ENCODE results near the gene HMCES. TPM values are rescaled to one million over a fixed set of nuclear protein-coding genes. Genes with fewer than 3 reads are reported as not detected.
"Not testable (repeated sequence)": the region's sequence is repeated elsewhere in the genome, so short reads cannot be mapped to it uniquely, and the experiment has no call there.

Gene HMCES
- total and polyA plus RNA-seq, 2 donors = 33.2 to 59.4 TPM

DNA sequence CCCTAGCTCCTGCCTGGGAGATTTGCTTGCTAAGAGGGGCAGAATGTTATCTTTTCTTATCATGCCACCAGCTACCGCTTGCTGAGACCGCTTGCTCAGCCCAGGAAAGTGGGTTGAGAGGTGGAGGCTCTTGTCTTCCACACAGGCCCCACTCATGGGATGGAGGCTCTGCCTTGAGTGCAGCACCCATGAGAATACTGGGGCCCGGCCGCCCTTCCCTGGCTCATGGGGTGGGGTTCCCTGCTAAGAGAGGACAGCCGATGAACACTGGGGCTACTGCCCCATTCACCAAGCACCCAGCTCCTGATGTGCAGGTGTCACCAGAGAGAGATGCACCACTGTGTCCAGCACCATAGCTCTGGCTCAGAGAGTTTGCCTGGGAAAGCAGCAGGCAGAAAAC is 55.2 kb downstream of the HMCES start:
- Histone ChIP-seq H3K4me1 (ENCODE audit: control insufficient read depth in 2 of 2, insufficient read depth in 2 of 2, low read length in 2 of 2) (no peaks in the 10 kb centered on the region), H3K27ac (ENCODE audit: low read depth in 1 of 2, low read length in 1 of 2) (no peak overlapping the region), H3K36me3 (ENCODE audit: control insufficient read depth in 2 of 2, insufficient read depth in 2 of 2, low read length in 1 of 2) (no peaks in the 10 kb centered on the region), H3K4me3 (ENCODE audit: low read length in 2 of 2) (no peak overlapping the region), H3K27me3 (ENCODE audit: control insufficient read depth in 2 of 2, insufficient read depth in 1 of 2, low read length in 1 of 2) (no peaks in the 10 kb centered on the region), H3K9me3 (ENCODE audit: control insufficient read depth in 2 of 2, insufficient read depth in 1 of 2, low read length in 1 of 2) (no peaks in the 10 kb centered on the region)
- WGBS = 96% methylated on average over 5 of the region's 5 CpGs
- no peak for DNase-seq (ENCODE audit: low read depth in 6 of 9, low spot score in 9 of 9)

DNA sequence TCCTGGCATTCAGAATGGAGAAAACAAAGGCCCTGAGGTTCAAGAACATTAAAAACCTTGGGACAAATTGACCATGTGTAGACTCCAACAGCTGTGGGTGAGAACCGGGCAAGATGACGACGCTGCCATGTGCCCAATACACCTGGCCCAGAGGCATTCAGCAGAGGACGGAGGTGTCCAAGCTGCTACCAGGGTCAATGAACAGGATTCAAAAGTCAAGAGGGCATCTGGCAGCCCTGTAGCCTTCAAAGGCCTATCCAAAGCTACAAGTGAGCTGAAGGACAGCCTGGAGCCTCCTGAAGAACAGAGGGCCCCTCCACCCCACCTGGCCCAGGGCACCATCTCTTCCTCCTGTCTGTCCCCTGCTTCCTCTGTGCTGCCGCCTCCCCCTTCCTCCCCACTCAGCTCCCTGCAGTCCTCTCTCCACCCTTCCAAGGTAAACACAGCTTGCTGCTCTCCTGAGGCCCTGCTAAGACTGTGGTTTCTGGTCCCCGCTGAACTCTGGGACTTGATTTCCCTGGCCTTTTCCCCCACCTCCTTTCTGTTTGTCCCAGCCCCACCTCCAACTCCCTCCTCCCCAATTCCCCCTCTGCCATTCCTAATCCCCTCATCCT is 57.5 kb downstream of the HMCES start:
- Histone ChIP-seq H3K27ac (ENCODE audit: low read depth in 1 of 2, low read length in 1 of 2) (no peak overlapping the region), H3K4me3 (ENCODE audit: low read length in 2 of 2) (no peak overlapping the region), H3K4me1 (ENCODE audit: control insufficient read depth in 2 of 2, insufficient read depth in 2 of 2, low read length in 2 of 2) (no peaks in the 10 kb centered on the region), H3K27me3 (ENCODE audit: control insufficient read depth in 2 of 2, insufficient read depth in 1 of 2, low read length in 1 of 2) (no peaks in the 10 kb centered on the region), H3K9me3 (ENCODE audit: control insufficient read depth in 2 of 2, insufficient read depth in 1 of 2, low read length in 1 of 2) (no peaks in the 10 kb centered on the region), H3K36me3 (ENCODE audit: control insufficient read depth in 2 of 2, insufficient read depth in 2 of 2, low read length in 1 of 2) (no peaks in the 10 kb centered on the region)
- 75% methylated on average over 6 of the region's 6 CpGs for WGBS
- no peak for DNase-seq (ENCODE audit: low read depth in 6 of 9, low spot score in 9 of 9)

DNA sequence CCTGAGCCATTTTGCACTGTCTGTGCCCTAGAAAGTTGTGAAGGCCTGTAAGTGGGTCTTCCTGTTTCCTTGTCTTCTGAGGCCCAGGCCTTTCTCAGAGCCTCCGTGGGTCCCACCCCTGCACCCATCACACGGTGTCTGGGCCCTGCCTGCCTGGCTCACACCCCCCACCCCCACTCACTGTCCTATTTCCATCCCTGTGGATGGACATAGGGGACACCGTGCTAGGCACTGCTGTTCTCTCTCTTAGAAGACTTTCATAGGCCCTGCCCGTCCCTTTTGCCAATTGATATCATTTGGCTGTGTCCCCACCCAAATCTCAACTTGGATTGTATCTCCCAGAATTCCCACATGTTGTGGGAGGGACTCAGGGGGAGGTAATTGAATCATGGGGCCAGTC is 59.0 kb downstream of the HMCES start:
- H3K9me3 ChIP-seq (ENCODE audit: control insufficient read depth in 2 of 2, insufficient read depth in 1 of 2, low read length in 1 of 2); DNase-seq (ENCODE audit: low read depth in 6 of 9, low spot score in 9 of 9); H3K27me3 ChIP-seq (ENCODE audit: control insufficient read depth in 2 of 2, insufficient read depth in 1 of 2, low read length in 1 of 2); H3K4me1 ChIP-seq (ENCODE audit: control insufficient read depth in 2 of 2, insufficient read depth in 2 of 2, low read length in 2 of 2); H3K27ac ChIP-seq (ENCODE audit: low read depth in 1 of 2, low read length in 1 of 2); H3K36me3 ChIP-seq (ENCODE audit: control insufficient read depth in 2 of 2, insufficient read depth in 2 of 2, low read length in 1 of 2); H3K4me3 ChIP-seq (ENCODE audit: low read length in 2 of 2): not testable (repeated sequence)
- WGBS = 94% methylated on average over 4 of the region's 4 CpGs

DNA sequence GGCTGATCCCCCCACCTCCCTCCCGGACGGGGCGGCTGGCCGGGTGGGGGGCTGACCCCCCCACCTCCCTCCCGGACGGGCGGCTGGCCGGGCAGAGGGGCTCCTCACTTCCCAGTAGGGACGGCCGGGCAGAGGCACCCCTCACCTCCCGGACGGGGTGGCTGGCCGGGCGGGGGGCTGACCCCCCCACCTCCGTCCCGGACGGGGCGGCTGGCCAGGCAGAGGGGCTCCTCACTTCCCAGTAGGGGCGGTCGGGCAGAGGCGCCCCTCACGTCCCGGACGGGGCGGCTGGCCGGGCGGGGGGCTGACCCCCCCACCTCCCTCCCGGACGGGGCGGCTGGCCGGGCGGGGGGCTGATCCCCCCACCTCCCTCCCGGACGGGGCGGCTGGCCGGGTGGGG is 60.5 kb downstream of the HMCES start:
- H3K27me3 ChIP-seq (ENCODE audit: control insufficient read depth in 2 of 2, insufficient read depth in 1 of 2, low read length in 1 of 2) = peaks cover 0 to 13% of the 10 kb centered on the region in 2 donors
- H3K27ac ChIP-seq (ENCODE audit: low read depth in 1 of 2, low read length in 1 of 2); DNase-seq (ENCODE audit: low read depth in 6 of 9, low spot score in 9 of 9); H3K4me3 ChIP-seq (ENCODE audit: low read length in 2 of 2); H3K4me1 ChIP-seq (ENCODE audit: control insufficient read depth in 2 of 2, insufficient read depth in 2 of 2, low read length in 2 of 2); H3K36me3 ChIP-seq (ENCODE audit: control insufficient read depth in 2 of 2, insufficient read depth in 2 of 2, low read length in 1 of 2); H3K9me3 ChIP-seq (ENCODE audit: control insufficient read depth in 2 of 2, insufficient read depth in 1 of 2, low read length in 1 of 2): not testable (repeated sequence)
- WGBS = 97% methylated on average over 20 of the region's 36 CpGs

DNA sequence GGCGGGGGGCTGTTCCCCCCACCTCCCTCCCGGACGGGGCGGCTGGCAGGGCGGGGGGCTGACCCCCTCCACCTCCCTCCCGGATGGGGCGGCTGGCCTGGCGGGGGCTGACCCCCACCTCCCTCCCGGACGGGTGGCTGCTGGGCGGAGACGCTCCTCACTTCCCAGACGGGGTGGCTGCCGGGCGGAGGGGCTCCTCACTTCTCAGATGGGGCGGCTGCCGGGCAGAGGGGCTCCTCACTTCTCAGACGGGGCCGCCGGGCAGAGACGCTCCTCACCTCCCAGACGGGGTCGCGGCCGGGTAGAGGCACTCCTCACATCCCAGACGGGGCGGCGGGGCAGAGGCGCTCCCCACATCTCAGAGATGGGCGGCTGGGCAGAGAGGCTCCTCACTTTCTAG is 61.2 kb downstream of the HMCES start:
- H3K27ac ChIP-seq (ENCODE audit: low read depth in 1 of 2, low read length in 1 of 2); DNase-seq (ENCODE audit: low read depth in 6 of 9, low spot score in 9 of 9); H3K9me3 ChIP-seq (ENCODE audit: control insufficient read depth in 2 of 2, insufficient read depth in 1 of 2, low read length in 1 of 2); H3K4me3 ChIP-seq (ENCODE audit: low read length in 2 of 2); H3K4me1 ChIP-seq (ENCODE audit: control insufficient read depth in 2 of 2, insufficient read depth in 2 of 2, low read length in 2 of 2); H3K36me3 ChIP-seq (ENCODE audit: control insufficient read depth in 2 of 2, insufficient read depth in 2 of 2, low read length in 1 of 2): not testable (repeated sequence)
- WGBS = 97% methylated on average over 30 of the region's 30 CpGs
- peaks cover 0 to 19% of the 10 kb centered on the region in 2 donors for H3K27me3 ChIP-seq (ENCODE audit: control insufficient read depth in 2 of 2, insufficient read depth in 1 of 2, low read length in 1 of 2)

DNA sequence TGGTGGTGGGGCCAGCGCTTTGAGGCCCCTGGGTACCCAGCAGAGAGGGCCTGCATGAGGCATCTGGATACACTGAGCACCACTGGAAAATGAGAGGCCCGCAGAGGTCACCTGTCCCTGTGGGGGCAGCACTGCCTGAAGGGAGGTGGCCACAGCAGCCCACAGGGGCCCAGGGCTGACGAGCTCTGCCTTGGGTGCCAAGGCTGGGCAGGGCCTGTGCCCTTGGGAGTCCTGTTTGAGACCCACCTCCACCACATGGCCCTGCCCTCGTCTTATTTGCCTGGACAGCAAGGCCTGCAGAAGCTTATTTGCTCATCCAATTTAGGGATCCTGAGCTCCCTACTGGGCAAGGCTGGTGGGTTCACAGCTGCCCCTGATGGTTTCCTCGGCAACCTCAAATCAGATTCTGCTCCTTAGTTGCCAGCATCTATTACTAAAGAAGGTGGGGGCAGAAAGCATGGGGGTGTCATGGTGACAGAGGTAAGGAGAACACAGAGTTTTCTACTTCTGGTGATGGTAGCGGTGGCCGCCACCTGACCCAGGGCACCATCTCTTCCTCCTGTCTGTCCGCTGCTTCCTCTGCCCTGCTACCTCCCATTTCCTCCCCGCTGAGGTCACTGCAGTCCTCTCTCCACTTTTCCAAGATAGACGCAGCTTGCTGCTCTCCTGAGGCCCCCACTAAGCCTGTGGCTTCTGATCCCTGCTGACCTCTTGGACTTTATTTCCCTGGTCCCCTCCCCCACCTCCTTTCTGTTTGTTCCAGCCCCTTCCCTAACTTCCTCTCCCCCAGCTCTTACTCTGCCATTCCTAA is 62.9 kb downstream of the HMCES start:
- Histone ChIP-seq H3K4me1 (ENCODE audit: control insufficient read depth in 2 of 2, insufficient read depth in 2 of 2, low read length in 2 of 2) (peaks cover 0 to 7% of the 10 kb centered on the region in 2 donors), H3K36me3 (ENCODE audit: control insufficient read depth in 2 of 2, insufficient read depth in 2 of 2, low read length in 1 of 2) (no peaks in the 10 kb centered on the region), H3K27ac (ENCODE audit: low read depth in 1 of 2, low read length in 1 of 2) (no peak overlapping the region), H3K27me3 (ENCODE audit: control insufficient read depth in 2 of 2, insufficient read depth in 1 of 2, low read length in 1 of 2) (peaks cover 0 to 24% of the 10 kb centered on the region in 2 donors), H3K9me3 (ENCODE audit: control insufficient read depth in 2 of 2, insufficient read depth in 1 of 2, low read length in 1 of 2) (no peaks in the 10 kb centered on the region), H3K4me3 (ENCODE audit: low read length in 2 of 2) (no peak overlapping the region)
- WGBS = 96% methylated on average over 10 of the region's 10 CpGs
- no peak for DNase-seq (ENCODE audit: low read depth in 6 of 9, low spot score in 9 of 9)

DNA sequence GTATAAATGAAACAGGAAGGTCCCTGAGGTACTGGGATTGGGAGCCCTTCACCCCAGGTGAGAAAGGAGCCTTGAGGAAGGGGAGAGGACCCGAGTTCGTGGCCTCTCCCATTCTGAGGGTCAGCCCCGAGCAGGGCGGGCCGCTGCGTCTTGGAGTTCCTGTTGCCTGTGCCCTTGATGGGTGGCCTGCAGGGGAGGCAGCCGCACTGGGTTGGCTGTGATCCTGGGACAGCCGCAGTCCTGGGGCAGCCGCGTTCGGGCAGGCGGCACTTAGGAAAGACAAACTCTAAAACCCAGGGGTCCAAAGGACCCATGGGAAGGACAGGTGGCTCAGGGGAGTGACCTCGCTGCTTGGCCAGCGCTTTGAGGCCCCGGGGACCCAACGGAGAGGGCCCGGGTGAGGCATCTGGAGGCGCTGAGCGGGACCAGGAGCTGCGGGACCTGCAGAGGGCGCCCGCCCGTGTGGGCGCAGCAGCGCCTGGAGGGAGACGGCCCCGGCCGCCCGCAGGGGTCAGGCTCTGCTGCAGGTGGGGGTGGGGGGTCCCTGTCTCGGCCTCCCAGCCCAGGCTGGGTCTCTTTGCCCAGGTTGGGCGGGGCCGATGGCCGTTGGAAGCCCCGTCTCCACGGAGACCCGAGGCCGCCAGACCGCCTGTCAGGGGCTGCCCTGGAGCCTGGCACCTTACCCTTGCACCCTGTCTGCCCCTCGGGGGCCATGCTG is 65.1 kb downstream of the HMCES start:
- no peak overlapping the region for H3K27ac ChIP-seq (ENCODE audit: low read depth in 1 of 2, low read length in 1 of 2)
- H3K4me3 ChIP-seq (ENCODE audit: low read length in 2 of 2) = no peak overlapping the region
- H3K9me3 ChIP-seq (ENCODE audit: control insufficient read depth in 2 of 2, insufficient read depth in 1 of 2, low read length in 1 of 2) = no peaks in the 10 kb centered on the region
- peaks cover 0 to 24% of the 10 kb centered on the region in 2 donors for H3K27me3 ChIP-seq (ENCODE audit: control insufficient read depth in 2 of 2, insufficient read depth in 1 of 2, low read length in 1 of 2)
- DNase-seq (ENCODE audit: low read depth in 6 of 9, low spot score in 9 of 9) = peak in 4 of 9 donors; percentile 26 to 51 (median 44)
- H3K4me1 ChIP-seq (ENCODE audit: control insufficient read depth in 2 of 2, insufficient read depth in 2 of 2, low read length in 2 of 2) = peaks cover 3 to 18% of the 10 kb centered on the region in 2 donors
- 15% methylated on average over 39 of the region's 39 CpGs for WGBS
- no peaks in the 10 kb centered on the region for H3K36me3 ChIP-seq (ENCODE audit: control insufficient read depth in 2 of 2, insufficient read depth in 2 of 2, low read length in 1 of 2)

DNA sequence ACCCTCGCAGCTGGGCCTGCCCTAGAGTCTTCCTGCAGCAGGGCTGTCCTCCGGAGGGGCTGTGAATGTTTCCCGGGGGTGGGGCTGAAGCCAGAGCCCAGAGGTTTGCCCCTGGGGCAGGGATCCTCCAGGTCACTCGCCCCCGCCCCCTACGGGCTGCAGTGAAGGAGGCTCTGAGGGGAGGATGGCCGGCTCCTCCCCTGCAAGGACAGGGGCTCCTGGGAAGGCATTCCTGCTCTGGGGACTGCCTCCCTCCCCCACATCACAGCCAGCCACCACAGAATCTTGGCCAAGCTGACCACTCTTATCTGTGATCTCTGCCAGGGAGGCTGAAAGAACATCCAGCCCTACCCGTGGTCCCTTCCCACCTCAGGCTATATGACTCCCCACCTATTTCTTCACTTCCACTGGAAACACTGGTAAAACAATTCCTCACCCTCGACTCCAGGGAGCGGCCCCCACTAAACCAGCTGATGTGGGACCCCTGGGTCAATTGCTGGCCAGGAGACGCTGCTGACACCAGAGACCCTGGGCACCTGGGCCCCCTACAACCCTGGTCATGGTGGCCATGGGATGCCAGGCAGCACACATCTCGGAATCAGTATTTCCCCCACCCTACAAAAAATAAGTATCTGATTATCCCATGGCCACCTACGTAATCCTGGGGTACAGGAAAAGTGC is 66.0 kb downstream of the HMCES start:
- no peak for DNase-seq (ENCODE audit: low read depth in 6 of 9, low spot score in 9 of 9)
- H3K27ac ChIP-seq (ENCODE audit: low read depth in 1 of 2, low read length in 1 of 2) = no peak overlapping the region
- no peaks in the 10 kb centered on the region for H3K9me3 ChIP-seq (ENCODE audit: control insufficient read depth in 2 of 2, insufficient read depth in 1 of 2, low read length in 1 of 2)
- peaks cover 0 to 24% of the 10 kb centered on the region in 2 donors for H3K27me3 ChIP-seq (ENCODE audit: control insufficient read depth in 2 of 2, insufficient read depth in 1 of 2, low read length in 1 of 2)
- H3K4me1 ChIP-seq (ENCODE audit: control insufficient read depth in 2 of 2, insufficient read depth in 2 of 2, low read length in 2 of 2) = peaks cover 3 to 18% of the 10 kb centered on the region in 2 donors
- no peaks in the 10 kb centered on the region for H3K36me3 ChIP-seq (ENCODE audit: control insufficient read depth in 2 of 2, insufficient read depth in 2 of 2, low read length in 1 of 2)
- 62% methylated on average over 13 of the region's 13 CpGs for WGBS
- no peak overlapping the region for H3K4me3 ChIP-seq (ENCODE audit: low read length in 2 of 2)
